ENCODE data around the gene MAD2L1.

MAD2L1 gene

GRCh38 chr4:120055162-120055561 is 11.5 kb downstream of the MAD2L1 start:
- Histone ChIP-seq H3K27me3 (ENCODE audit: control insufficient read depth, insufficient read depth, low read length) (no peaks in the 10 kb centered on the region), H3K27ac (ENCODE audit: low read depth, low read length) (no peak overlapping the region), H3K9ac (ENCODE audit: low read length) (no peak overlapping the region), H3K36me3 (ENCODE audit: control insufficient read depth, insufficient read depth, low read length) (no peaks in the 10 kb centered on the region), H3K4me3 (ENCODE audit: low read length) (no peak overlapping the region), H3K4me1 (ENCODE audit: control insufficient read depth, insufficient read depth, low read length) (peaks cover 8% of the 10 kb centered on the region)

GRCh38 chr4:120053911-120054310 is 12.7 kb downstream of the MAD2L1 start:
- no peaks in the 10 kb centered on the region for H3K36me3 ChIP-seq (ENCODE audit: control insufficient read depth, insufficient read depth, low read length)
- H3K9ac ChIP-seq (ENCODE audit: low read length), result no peak overlapping the region
- no peak overlapping the region for H3K4me3 ChIP-seq (ENCODE audit: low read length)
- no peaks in the 10 kb centered on the region for H3K27me3 ChIP-seq (ENCODE audit: control insufficient read depth, insufficient read depth, low read length)
- no peak overlapping the region for H3K27ac ChIP-seq (ENCODE audit: low read depth, low read length)
- peaks cover 11% of the 10 kb centered on the region for H3K4me1 ChIP-seq (ENCODE audit: control insufficient read depth, insufficient read depth, low read length)

- H3K27ac ChIP-seq (ENCODE audit: low read depth, low read length), result no peak overlapping the region
Observed at GRCh38 chr4:120052856-120053255, 13.8 kb downstream of the MAD2L1 start.

GRCh38 chr4:120051253-120051652 is 15.4 kb downstream of the MAD2L1 start:
- Histone ChIP-seq H3K27me3 (ENCODE audit: control insufficient read depth, insufficient read depth, low read length) (no peaks in the 10 kb centered on the region), H3K9ac (ENCODE audit: low read length) (no peak overlapping the region), H3K27ac (ENCODE audit: low read depth, low read length) (no peak overlapping the region), H3K36me3 (ENCODE audit: control insufficient read depth, insufficient read depth, low read length) (no peaks in the 10 kb centered on the region), H3K4me1 (ENCODE audit: control insufficient read depth, insufficient read depth, low read length) (peaks cover 11% of the 10 kb centered on the region), H3K4me3 (ENCODE audit: low read length) (no peak overlapping the region)

More at GRCh38 chr4:120052856-120053255, 13.8 kb downstream of the MAD2L1 start:
- Histone ChIP-seq H3K36me3 (ENCODE audit: control insufficient read depth, insufficient read depth, low read length) (no peaks in the 10 kb centered on the region), H3K27me3 (ENCODE audit: control insufficient read depth, insufficient read depth, low read length) (no peaks in the 10 kb centered on the region), H3K4me1 (ENCODE audit: control insufficient read depth, insufficient read depth, low read length) (peaks cover 11% of the 10 kb centered on the region), H3K4me3 (ENCODE audit: low read length) (no peak overlapping the region), H3K9ac (ENCODE audit: low read length) (no peak overlapping the region)

GRCh38 chr4:120049732-120050494 is 16.7 kb downstream of the MAD2L1 start:
- H3K27ac ChIP-seq (ENCODE audit: low read depth, low read length), result peak overlapping the region; percentile 63
- no peaks in the 10 kb centered on the region for H3K27me3 ChIP-seq (ENCODE audit: control insufficient read depth, insufficient read depth, low read length)
- no peaks in the 10 kb centered on the region for H3K36me3 ChIP-seq (ENCODE audit: control insufficient read depth, insufficient read depth, low read length)
- peaks cover 5% of the 10 kb centered on the region for H3K4me1 ChIP-seq (ENCODE audit: control insufficient read depth, insufficient read depth, low read length)
- peak overlapping the region; percentile 46 for H3K4me3 ChIP-seq (ENCODE audit: low read length)
- H3K9ac ChIP-seq (ENCODE audit: low read length), result no peak overlapping the region

GRCh38 chr4:120043828-120044227 is 22.8 kb downstream of the MAD2L1 start:
- Histone ChIP-seq H3K4me1 (ENCODE audit: control insufficient read depth, insufficient read depth, low read length) (no peaks in the 10 kb centered on the region), H3K27ac (ENCODE audit: low read depth, low read length) (no peak overlapping the region), H3K9ac (ENCODE audit: low read length) (no peak overlapping the region), H3K4me3 (ENCODE audit: low read length) (no peak overlapping the region), H3K36me3 (ENCODE audit: control insufficient read depth, insufficient read depth, low read length) (no peaks in the 10 kb centered on the region), H3K27me3 (ENCODE audit: control insufficient read depth, insufficient read depth, low read length) (no peaks in the 10 kb centered on the region)

- Histone ChIP-seq H3K4me3 (ENCODE audit: low read length) (no peak overlapping the region), H3K36me3 (ENCODE audit: control insufficient read depth, insufficient read depth, low read length) (no peaks in the 10 kb centered on the region), H3K27me3 (ENCODE audit: control insufficient read depth, insufficient read depth, low read length) (no peaks in the 10 kb centered on the region), H3K4me1 (ENCODE audit: control insufficient read depth, insufficient read depth, low read length) (no peaks in the 10 kb centered on the region), H3K27ac (ENCODE audit: low read depth, low read length) (no peak overlapping the region), H3K9ac (ENCODE audit: low read length) (no peak overlapping the region)
Observed at GRCh38 chr4:120037411-120037810, 29.2 kb downstream of the MAD2L1 start.

- Histone ChIP-seq H3K4me3 (ENCODE audit: low read length) (no peak overlapping the region), H3K36me3 (ENCODE audit: control insufficient read depth, insufficient read depth, low read length) (no peaks in the 10 kb centered on the region)
Observed at GRCh38 chr4:120034913-120035312, 31.7 kb downstream of the MAD2L1 start.

GRCh38 chr4:120026853-120027252 is 39.8 kb downstream of the MAD2L1 start:
- no peaks in the 10 kb centered on the region for H3K27me3 ChIP-seq (ENCODE audit: control insufficient read depth, insufficient read depth, low read length)
- H3K36me3 ChIP-seq (ENCODE audit: control insufficient read depth, insufficient read depth, low read length), result no peaks in the 10 kb centered on the region
- H3K27ac ChIP-seq (ENCODE audit: low read depth, low read length), result no peak overlapping the region
- no peak overlapping the region for H3K4me3 ChIP-seq (ENCODE audit: low read length)
- no peak overlapping the region for H3K9ac ChIP-seq (ENCODE audit: low read length)
- no peaks in the 10 kb centered on the region for H3K4me1 ChIP-seq (ENCODE audit: control insufficient read depth, insufficient read depth, low read length)

More at GRCh38 chr4:120034913-120035312, 31.7 kb downstream of the MAD2L1 start:
- Histone ChIP-seq H3K27ac (ENCODE audit: low read depth, low read length) (no peak overlapping the region), H3K4me1 (ENCODE audit: control insufficient read depth, insufficient read depth, low read length) (no peaks in the 10 kb centered on the region), H3K9ac (ENCODE audit: low read length) (no peak overlapping the region), H3K27me3 (ENCODE audit: control insufficient read depth, insufficient read depth, low read length) (no peaks in the 10 kb centered on the region)

- no peaks in the 10 kb centered on the region for H3K4me1 ChIP-seq (ENCODE audit: control insufficient read depth, insufficient read depth, low read length)
- H3K27ac ChIP-seq (ENCODE audit: low read depth, low read length), result no peak overlapping the region
- no peaks in the 10 kb centered on the region for H3K36me3 ChIP-seq (ENCODE audit: control insufficient read depth, insufficient read depth, low read length)
- no peak overlapping the region for H3K9ac ChIP-seq (ENCODE audit: low read length)
- H3K4me3 ChIP-seq (ENCODE audit: low read length), result no peak overlapping the region
- H3K27me3 ChIP-seq (ENCODE audit: control insufficient read depth, insufficient read depth, low read length), result no peaks in the 10 kb centered on the region
Observed at GRCh38 chr4:120025516-120025915, 41.1 kb downstream of the MAD2L1 start.

- no peaks in the 10 kb centered on the region for H3K36me3 ChIP-seq (ENCODE audit: control insufficient read depth, insufficient read depth, low read length)
- H3K9ac ChIP-seq (ENCODE audit: low read length), result no peak overlapping the region
- no peaks in the 10 kb centered on the region for H3K27me3 ChIP-seq (ENCODE audit: control insufficient read depth, insufficient read depth, low read length)
- no peak overlapping the region for H3K27ac ChIP-seq (ENCODE audit: low read depth, low read length)
- no peaks in the 10 kb centered on the region for H3K4me1 ChIP-seq (ENCODE audit: control insufficient read depth, insufficient read depth, low read length)
- no peak overlapping the region for H3K4me3 ChIP-seq (ENCODE audit: low read length)
Observed at GRCh38 chr4:120018786-120019185, 47.9 kb downstream of the MAD2L1 start.

GRCh38 chr4:120017939-120018692 is 48.5 kb downstream of the MAD2L1 start:
- Histone ChIP-seq H3K27ac (ENCODE audit: low read depth, low read length) (no peak overlapping the region), H3K9ac (ENCODE audit: low read length) (no peak overlapping the region), H3K27me3 (ENCODE audit: control insufficient read depth, insufficient read depth, low read length) (no peaks in the 10 kb centered on the region), H3K36me3 (ENCODE audit: control insufficient read depth, insufficient read depth, low read length) (no peaks in the 10 kb centered on the region), H3K4me3 (ENCODE audit: low read length) (no peak overlapping the region), H3K4me1 (ENCODE audit: control insufficient read depth, insufficient read depth, low read length) (no peaks in the 10 kb centered on the region)

Measured in rectal smooth muscle tissue (tissue), 1 donor.